NOMO-1 (cell line): Measurements from ENCODE around the gene MEN1.

Experiments
- DNase-seq, 2 experiments: peaks; one replicate each; lab custom pipeline; 2025; ENCODE audit not compliant: unreplicated experiment in 2 of 2; lab: John Stamatoyannopoulos, UW

MEN1 gene

GRCh38 chr11:64765851-64766665 is 44.3 kb downstream of the MEN1 start:
- no peak for DNase-seq

- no peak for DNase-seq
These were observed 45.0 kb downstream of the MEN1 start for GRCh38 chr11:64765291-64765850.

GRCh38 chr11:64764753-64765152 is 45.6 kb downstream of the MEN1 start:
- DNase-seq, result no peak

- DNase-seq, result no peak
These were observed 46.2 kb downstream of the MEN1 start for GRCh38 chr11:64764040-64764611.

- no peak for DNase-seq
These were observed 46.8 kb downstream of the MEN1 start for GRCh38 chr11:64763526-64764039.

- DNase-seq, result no peak
These were observed 47.5 kb downstream of the MEN1 start for GRCh38 chr11:64762674-64763525.

- no peak for DNase-seq
These were observed 48.1 kb downstream of the MEN1 start for GRCh38 chr11:64762277-64762673.

- no peak for DNase-seq
These were observed 49.5 kb downstream of the MEN1 start for GRCh38 chr11:64760759-64761420.

GRCh38 chr11:64759722-64760719 is 50.3 kb downstream of the MEN1 start, which contains the start of gene PYGM:
PYGM (minus strand) TSS chr11:64759974; CDS start chr11:64759898, 76 bp downstream.
- DNase-seq, result no peak

GRCh38 chr11:64759131-64759721 is 51.1 kb downstream of the MEN1 start:
- no peak for DNase-seq

GRCh38 chr11:64758330-64759079 is 51.8 kb downstream of the MEN1 start:
- no peak for DNase-seq

- DNase-seq, result no peak
These were observed 52.6 kb downstream of the MEN1 start for GRCh38 chr11:64757549-64758329.

GRCh38 chr11:64755681-64756361 is 54.5 kb downstream of the MEN1 start:
- no peak for DNase-seq

- no peak for DNase-seq
These were observed 55.3 kb downstream of the MEN1 start for GRCh38 chr11:64754919-64755662.

- no peak for DNase-seq
These were observed 56.0 kb downstream of the MEN1 start for GRCh38 chr11:64754124-64754918.
